NOMO-1 treated with DMSO at 0.1 percent for 48 hours (cell line): Measurements from ENCODE around the gene RBMS3.

ENCODE experiments used
- DNase-seq: peaks from one replicate; lab custom pipeline; 2025; ENCODE audit not compliant: unreplicated experiment; lab: John Stamatoyannopoulos, UW

The RBMS3 gene

DNA sequence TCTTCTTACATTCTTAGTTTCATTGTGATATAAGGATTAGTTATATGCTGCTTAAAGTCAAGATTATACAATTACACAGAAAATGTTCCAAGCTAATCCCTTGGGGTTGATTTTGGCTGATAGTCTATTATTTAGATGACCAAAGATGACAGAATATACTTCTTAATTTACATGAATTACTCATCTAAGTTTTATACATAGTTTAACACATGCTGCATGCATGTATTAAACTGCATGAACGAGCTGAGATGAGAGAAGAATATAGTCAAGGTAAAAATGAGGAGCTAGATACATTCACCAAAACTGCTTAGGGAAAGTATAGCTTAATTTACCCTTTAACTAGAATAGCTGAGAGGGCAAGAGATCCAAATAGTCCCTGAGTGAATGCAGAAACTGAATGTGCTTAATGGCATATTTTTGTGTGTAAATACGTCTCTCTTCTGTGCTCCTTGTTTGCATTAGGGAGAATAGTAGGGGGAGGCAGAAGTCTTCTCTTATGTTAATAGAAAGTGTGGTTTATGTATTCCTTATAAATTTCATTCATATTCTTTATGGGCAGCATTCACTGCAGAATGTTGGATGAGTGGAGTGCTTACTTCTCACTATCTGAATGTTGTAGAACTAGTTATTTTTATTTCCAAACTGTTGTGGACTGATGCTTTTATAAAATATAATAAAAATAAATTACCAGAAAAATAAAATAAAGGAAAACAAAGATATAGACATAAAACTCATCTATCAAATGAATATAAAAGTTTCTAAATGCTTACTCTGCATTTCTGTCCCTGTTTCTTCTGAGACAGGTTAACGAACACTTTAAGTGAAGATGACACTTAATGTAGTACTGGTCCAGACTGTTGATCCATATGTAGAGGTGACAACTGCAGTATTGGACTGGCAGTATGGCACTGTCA lies 327.8 kb downstream of the RBMS3 start:
- no peak for DNase-seq

DNA sequence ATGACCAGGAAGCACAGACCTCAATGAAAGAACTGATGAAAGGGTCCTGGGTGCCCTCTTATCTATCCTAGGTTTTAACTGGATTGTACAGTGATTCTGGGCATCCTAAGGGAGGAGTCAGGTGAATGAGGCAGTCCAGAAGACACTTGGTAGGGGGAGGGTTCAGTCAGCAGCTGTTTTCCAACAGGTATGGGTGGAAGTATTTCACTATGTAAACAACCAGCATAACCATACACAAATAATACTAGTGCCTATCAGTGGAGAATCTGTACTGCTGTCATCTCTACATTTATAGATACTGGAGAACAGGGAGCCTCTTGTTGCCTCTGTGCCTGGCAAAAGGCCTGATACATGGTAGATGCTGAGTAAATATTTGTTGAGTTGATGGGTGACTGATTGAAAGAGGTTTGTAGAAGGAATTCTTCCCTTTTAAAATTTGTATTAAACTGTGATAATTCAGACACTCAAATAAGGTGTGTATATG lies 328.5 kb downstream of the RBMS3 start:
- no peak for DNase-seq

DNA sequence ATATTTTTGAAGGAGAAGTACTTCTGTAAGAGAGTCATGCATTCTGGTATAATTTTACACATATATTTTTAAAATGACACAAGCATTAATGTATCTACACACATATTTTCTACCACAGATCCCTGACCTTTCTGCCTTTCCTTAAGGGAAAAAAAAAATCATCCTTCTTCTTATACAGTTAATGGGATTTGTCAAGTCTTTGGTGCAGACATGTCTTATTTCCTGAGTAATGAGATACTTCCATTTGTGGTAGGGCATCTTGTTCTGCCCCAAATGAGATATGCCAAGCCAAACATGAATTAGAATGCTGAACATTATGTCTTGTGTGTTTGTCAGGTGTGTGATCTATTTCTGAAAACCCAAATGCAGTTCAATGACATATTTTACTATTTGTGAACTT lies 329.9 kb downstream of the RBMS3 start:
- DNase-seq = no peak

DNA sequence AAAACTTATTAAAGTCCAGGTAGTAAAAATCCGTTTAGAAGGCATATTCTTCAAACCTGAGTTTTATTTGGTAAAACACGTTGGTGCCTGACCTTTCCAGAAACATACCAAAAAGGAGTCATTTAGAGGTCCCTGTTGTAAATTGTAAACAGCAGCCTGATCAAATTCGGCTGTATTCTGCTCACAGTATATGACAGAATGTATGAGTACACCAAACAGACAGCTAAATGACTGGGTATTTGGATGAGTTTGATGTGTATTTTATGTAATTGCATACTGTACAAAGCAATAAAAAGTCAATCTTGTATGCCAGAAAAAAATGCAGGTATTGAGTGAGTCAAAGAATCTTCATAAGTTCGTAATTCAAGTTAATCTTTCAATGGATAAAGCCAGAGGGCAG lies 330.4 kb downstream of the RBMS3 start:
- DNase-seq = no peak

DNA sequence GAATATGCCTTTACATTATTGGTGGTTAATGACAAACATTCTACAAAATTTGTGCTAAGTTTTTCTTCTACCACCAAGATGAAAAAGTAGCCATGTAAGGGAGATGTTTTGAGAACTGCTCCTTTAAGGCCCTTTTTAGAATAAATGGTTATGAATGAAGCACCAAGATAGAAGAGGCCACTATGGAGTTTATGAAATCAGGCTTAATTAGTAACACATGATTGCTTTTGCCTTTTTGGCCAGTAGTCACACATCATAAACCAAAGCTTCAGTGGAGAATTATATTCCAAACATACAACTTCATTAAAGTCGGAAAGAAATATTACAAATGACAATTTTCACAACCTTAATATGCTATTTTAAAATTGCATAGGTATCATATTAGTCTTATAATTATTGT lies 331.7 kb downstream of the RBMS3 start:
- DNase-seq = no peak

DNA sequence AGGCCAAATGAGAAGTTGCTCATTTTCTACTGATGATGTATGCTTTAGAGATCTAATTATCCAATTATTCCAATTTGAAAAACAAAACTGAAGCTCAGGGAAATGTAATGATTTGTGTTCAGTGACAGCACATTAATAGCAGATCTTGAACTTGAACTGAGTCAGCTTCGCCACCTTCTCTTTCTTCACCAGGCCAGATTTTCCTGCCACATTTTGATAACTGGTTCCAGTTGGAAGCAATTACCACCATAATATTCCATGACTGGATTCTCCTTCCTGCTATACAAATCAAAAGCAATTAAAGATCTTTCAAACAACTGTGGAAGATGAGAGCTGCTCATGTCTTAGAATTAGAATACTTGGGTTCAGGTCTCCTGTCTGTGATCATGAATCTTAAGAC lies 334.1 kb downstream of the RBMS3 start:
- no peak for DNase-seq

DNA sequence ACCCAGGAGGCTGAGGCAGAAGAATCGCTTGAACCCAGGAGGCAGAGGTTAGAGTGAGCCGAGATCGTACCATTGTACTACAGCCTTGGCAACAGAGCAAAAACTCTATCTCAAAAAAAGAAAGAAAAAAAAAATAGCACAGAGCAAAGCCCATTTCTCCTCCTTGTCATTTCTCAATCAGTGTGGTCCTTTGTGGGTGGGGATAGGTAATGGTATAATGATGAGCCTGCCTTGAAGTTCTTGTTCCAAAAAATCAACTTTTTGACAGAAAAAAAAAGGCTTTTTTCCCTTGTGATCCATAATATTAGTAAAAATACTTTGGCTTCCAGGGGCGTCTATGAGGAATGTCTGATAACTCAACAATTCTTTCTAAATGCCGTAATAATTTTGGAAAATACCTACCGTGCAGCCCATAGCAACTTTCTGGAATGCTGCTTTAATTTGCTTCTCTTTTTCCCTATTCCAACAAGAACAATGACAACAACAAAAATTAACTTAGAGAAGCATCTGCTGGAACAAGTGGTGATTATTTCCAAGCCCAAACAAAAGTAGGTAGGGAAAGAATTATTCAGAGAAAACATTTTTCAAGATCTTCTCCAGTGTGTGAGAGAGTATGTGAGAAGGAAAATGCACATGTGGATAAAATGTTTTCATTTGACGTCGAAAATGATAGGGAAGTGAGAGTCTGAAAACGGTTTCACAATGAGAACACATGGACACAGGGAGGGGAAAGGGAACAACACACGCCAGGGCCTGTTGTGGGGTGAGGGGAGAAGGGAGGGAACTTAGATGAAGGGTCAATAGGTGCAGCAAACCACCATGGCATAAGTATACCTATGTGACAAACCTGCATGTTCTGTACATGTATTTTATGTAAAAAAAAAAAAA lies 337.8 kb downstream of the RBMS3 start:
- DNase-seq = peak; percentile 75

DNA sequence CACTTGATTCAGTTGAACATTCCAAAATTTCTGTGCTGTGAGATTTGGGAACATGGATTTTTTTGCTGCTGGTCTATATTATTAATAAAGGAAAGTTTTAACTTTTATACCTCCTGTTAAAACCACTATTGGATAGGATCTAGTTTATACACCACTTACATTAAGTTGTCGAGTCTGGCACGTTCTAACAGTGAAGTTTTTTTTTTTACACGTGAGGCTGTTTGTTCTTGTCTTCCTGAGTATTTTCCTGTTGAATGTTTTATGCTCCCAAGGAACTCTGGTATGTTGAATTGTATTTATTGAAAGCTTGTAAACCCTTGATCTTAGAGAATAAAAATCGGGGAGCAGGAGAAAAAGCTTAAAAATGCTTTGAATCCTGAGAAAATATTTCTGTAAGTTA lies 338.8 kb downstream of the RBMS3 start:
- DNase-seq = no peak

DNA sequence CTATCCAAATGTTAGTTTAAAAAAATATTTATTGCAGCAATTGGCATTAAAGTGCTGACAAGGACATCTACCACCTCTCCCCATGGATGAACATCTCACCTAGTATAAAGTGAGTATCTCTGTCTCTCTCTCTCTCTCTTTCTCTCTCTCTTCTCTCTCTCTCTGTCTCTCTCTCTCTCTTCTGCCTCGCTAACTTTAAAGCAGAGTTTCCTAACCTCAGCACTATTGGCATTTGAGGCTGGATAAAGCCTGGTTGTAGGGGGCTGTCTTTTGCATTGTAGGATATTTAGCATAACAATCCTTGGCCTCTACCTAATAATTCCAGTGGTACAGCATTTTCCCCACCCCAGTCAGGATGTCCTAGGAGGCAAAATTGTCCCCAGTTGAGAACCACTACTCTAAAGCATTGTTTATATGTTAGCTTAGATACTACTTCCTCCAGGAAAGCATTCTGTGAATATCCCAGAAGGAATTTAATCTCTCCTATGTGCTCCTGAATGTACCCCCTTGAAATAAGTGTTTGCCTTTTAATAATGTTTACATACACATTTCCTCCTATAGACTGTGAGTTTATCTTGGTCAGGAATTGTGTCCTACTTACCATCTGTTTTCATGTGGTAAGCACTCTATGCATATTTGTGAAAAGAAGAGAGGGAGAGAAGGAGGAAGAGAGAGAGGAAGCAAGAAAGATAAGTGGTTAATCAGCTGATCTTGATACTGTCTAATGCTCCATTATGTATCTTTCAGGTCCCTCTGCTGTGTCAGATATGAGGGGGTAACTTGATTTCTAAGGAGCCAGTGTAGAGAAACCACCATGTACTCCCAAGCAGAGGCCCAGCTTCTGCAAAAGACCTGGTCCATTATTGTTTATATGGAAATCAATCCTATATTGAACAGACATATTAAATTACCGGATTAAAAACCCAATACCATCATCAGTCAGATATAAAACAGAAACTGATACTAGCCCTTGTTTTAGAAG lies 346.6 kb downstream of the RBMS3 start:
- DNase-seq = no peak

DNA sequence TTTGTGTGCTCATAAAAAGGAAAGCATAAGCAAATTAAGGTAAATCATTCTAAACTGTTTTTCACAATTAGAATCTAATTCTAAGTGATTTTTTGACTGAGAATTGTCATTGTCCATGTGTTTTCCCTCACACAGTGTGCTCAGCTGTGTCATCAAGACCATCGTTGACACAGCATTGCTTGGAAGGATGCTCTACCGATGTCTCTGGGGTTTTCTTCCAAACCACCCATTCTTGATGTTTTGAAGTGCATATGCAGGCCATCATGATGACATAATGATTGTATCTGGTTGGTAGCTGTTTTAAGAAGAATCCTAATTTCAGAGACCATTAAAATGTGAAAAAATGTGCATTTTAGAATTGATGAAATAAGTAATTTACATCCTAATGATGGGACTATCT lies 347.9 kb downstream of the RBMS3 start:
- DNase-seq = no peak

DNA sequence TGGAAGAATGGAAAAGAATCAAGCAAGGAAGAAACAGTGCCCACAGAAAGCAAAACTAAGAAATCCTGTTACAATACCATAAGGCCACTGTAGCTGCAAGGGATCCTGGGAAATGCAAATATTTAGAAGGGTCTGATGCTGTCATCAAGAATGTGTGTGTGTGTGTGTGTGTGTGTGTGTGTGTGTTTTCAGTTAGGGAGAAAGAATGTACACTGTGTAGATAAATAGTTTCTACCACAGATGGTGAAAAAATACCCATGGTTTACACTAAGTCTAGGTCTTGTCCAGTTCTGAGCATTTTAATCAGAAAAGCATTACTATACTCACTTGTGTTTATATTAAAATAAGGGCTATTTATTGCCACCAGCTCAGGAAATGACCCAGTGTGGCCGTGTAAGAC lies 355.0 kb downstream of the RBMS3 start:
- no peak for DNase-seq

DNA sequence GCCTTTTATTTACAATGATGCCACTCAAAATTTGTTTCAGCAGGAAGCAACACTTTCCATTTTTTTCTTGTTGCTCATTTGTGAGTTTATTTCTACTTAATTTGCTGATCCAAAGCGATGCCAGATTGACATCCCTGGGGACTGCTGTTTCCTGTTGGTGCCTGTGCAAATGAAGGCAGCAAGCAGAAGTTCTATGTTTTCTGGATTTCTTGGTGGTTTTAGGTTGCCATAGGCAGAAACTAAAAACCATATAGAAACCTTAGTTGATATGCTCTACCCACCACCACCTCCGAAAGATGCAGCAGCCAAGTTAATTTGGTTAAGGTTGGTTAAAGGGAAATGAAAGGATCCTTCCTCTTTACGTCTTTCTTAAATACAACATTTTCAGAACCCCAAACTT lies 356.2 kb downstream of the RBMS3 start:
- DNase-seq = no peak

DNA sequence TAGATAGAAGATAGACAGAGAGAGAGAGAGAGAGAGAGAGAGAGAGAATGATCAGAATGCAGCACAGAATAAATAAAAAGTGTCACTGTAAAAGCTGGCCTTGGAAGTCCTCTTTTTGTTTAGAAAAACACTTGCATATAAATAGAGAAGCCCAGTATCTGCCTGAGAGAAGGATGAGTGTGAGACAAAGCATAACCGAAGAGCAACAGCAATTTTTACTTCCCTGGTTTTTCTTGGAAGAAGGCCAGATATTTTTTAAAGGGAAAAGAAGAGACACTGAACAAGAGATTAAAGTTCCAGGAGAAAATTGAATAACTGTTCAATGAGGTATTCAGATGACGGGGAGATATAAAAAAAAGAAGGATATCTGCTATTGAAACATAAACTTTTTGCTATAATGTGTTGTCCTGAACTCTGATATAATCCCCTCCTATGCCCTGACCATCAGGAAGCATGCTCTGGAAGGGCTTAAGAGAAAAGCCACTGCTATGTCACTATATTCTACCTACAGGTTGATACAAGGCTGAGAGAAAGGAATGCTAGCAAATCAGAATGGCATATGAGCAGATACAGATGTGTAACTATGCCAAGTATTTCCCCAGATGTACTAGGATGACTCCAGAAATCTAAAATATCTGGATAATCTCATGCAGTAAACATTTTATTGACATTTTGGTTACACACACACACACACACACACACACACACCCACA lies 358.9 kb downstream of the RBMS3 start:
- no peak for DNase-seq

DNA sequence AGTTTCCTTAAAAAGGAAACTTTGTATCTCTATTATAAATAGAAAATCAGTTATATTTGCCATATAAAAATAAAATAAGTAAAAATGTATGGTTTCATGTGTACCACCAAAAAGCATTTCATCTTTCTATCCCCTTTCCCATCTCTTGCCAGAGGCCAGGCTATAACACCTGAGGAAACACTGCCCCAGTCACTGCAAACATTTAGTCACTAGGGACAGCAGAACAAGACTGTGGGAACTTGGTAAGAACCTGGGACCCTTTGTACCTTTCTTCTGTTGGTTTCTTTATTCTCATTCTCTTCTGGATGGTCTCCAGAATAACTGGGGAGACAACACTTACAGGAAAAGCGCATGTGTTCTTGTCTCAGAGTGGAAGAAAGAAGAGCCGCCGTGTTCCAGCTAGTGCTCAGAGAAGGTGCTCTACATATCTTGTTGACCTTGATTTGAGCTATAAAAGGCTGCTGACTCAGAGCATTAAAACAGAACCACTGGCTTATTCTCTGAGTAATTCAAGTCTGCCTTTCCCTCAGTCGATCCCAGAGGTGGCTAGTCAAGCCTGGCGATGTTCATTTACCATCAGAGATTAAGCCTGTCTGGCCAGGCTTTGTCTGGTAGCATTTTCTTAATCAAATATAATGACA lies 361.6 kb downstream of the RBMS3 start:
- no peak for DNase-seq

DNA sequence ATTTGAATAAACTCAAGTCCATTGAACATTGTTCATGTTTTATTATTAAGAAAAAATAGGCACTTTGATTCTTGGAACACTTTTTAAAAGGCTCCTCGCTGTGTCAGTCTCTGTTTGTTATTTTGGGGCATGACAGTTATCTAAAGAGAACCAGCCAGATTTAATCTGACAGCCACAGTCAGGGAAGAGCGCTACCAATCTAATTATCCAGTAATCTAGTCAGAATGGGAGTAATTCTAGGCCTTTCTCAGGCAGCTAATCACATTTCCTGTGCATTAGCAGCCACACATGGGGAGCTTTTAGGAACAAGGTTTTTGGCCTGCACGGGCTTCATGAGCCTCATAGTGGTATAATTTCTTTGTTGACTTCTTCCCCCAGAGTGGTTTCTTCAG lies 362.2 kb downstream of the RBMS3 start:
- no peak for DNase-seq

DNA sequence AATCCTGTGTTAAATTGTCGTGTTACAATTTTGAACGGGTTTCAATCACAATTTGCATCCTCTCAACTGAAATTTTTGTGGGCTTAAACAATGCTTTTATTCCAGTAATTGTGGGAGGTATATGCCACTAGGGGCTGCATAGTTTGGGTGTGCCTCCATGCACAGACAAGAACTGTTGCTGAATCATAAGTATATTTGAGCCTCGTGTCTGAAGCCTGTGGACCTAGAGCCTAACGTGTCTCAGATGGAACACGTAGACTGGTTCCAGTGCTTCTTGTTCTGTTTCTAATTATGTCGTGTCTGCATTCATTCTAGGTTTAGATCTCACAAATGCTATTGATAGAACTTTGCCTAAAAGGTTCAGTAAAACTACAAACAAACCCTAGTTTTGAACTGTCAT lies 363.4 kb downstream of the RBMS3 start:
- DNase-seq = no peak

DNA sequence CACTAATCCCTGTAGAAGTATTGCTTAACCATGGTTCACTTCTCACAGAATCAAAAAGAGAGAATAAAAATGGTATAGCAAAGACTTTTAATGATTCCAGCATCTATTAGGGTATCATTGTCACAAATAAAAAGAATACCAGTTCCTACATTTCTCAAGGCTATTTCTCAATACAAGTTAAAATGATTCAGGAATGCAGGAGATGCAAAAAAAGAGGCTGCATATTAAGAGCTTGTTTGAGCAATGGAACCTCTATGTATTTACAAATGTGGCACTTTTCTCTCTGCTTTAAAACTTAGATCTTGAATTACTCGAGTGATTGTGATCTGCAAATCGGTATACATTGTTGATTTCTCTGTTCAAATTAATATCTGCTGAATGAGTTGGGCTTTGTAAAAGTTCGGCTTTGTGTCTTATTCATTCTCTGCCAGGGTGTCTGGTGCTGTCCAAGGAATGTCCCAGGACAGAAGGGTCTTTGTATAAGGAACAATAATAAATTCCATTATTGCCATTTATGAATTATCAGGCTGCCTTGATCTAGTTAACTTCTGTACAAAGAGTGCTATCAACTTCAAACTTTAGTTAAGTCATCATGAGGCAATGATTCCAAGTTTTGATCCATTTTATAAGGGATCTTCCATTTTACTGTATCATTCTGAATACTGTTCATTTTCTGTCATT lies 364.2 kb downstream of the RBMS3 start:
- DNase-seq = no peak

DNA sequence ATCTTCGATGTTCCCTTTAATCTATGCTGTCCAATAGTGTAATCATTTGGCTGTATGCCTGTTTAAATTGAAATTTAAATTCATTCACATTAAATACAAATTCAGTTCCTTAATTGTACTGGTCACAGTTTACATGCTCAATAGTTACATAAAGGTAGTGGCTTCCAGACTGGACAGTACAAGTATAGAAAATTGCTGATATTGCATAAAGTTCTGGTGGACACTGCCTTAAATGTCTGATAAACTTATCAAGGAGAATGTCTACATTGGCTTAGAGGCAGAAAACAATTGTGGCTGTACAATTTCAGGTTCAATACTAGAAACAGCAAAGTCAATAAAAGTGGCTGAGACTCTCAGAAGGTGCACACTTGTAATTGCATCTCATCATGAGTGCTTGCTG lies 365.2 kb downstream of the RBMS3 start:
- DNase-seq = no peak
